K562 (cell line): Measurements from ENCODE around the gene FKBP8. TPM values are rescaled to one million over a fixed set of nuclear protein-coding genes. Genes with fewer than 3 reads are reported as not detected.

Experiments
- CBX8 ChIP-seq: fragments of 200-600 bp; sonication (generic); IDR thresholded peaks from 2 replicates; pipeline ENCODE4 v1.6.1; 2012; ENCODE audit warnings: borderline replicate concordance, mixed run types, low read depth, mild to moderate bottlenecking, moderate library complexity, mixed read lengths, low read length, control low read depth, inconsistent platforms; ENCODE audit not compliant: poor library complexity, severe bottlenecking; ENCODE audit errors: extremely low read depth
- CHD2 ChIP-seq: IDR thresholded peaks from 2 replicates; pipeline ENCODE4 v1.6.1; 2011; ENCODE audit warnings: low read depth, low read length
- DNMT1 ChIP-seq: fragments of 450-650 bp; IDR thresholded peaks from 2 replicates; pipeline ENCODE4 v1.6.1; 2016; ENCODE audit warnings: antibody characterized with exemption, mild to moderate bottlenecking
- ELF4 ChIP-seq: fragments of 450-650 bp; formaldehyde crosslinking; IDR thresholded peaks from 2 replicates; pipeline ENCODE4 v1.4.0; 2022; ENCODE audit warnings: missing genetic modification characterization
- ERF ChIP-seq: fragments of 450-650 bp; formaldehyde crosslinking; IDR thresholded peaks from 2 replicates; pipeline ENCODE4 v1.4.0; 2020; ENCODE audit warnings: mild to moderate bottlenecking, mixed read lengths
- ETS1 ChIP-seq: conservative IDR thresholded peaks from 2 replicates; pipeline ENCODE4 v1.6.1; 2011; ENCODE audit warnings: low read depth, mild to moderate bottlenecking, low read length; ENCODE audit not compliant: control insufficient read depth
- ETV1 ChIP-seq: fragments of 450-650 bp; conservative IDR thresholded peaks from 2 replicates; pipeline ENCODE4 v1.6.1; 2016; ENCODE audit warnings: missing genetic modification characterization, control low read depth, low read depth, missing compliant biosample characterization
- GMEB1 ChIP-seq: fragments of 250-450 bp; sonication (Bioruptor Pico); IDR thresholded peaks from 2 replicates; pipeline ENCODE4 v1.4.0; 2020; ENCODE audit warnings: mild to moderate bottlenecking
- NCOA4 ChIP-seq: fragments of 450-650 bp; IDR thresholded peaks from 2 replicates; pipeline ENCODE4 v1.6.1; 2018; ENCODE audit warnings: mild to moderate bottlenecking; ENCODE audit not compliant: partially characterized antibody
- NFIC ChIP-seq: fragments of 450-650 bp; IDR thresholded peaks from 2 replicates; pipeline ENCODE4 v1.6.1; 2017; ENCODE audit warnings: mild to moderate bottlenecking, inconsistent platforms
- RBM15 ChIP-seq: fragments of 200-400 bp; formaldehyde crosslinking; IDR thresholded peaks from 2 replicates; pipeline ENCODE4 v1.6.1; 2018; ENCODE audit warnings: mild to moderate bottlenecking, low read length, moderate library complexity; ENCODE audit not compliant: insufficient read depth
- SFPQ ChIP-seq: fragments of 200-400 bp; formaldehyde crosslinking; IDR thresholded peaks from 2 replicates; pipeline ENCODE4 v1.6.1; 2017; ENCODE audit warnings: mild to moderate bottlenecking, low read depth, low read length, moderate library complexity
- SMAD3 ChIP-seq: fragments of 450-650 bp; formaldehyde crosslinking; conservative IDR thresholded peaks from 2 replicates; pipeline ENCODE4 v1.4.0; 2020; ENCODE audit warnings: mild to moderate bottlenecking
- SMARCA4 ChIP-seq: fragments of 450-650 bp; IDR thresholded peaks from 2 replicates; pipeline ENCODE4 v1.6.1; 2016
- TOE1 ChIP-seq, 2 experiments: fragments of 450-650 bp in 1 of 2; sonication (generic) in 1 of 2; formaldehyde crosslinking in 1 of 2; IDR thresholded peaks; 2 replicates each; pipeline versions ENCODE4 v1.7.1 to v1.8.0; 2016 to 2022; ENCODE audit warnings: borderline replicate concordance in 2 of 2, mild to moderate bottlenecking in 2 of 2, antibody characterized with exemption in 1 of 2, inconsistent platforms in 1 of 2, low read depth in 1 of 2, missing genetic modification reagents in 1 of 2, moderate library complexity in 1 of 2
- ZHX1 ChIP-seq: fragments of 150-350 bp; conservative IDR thresholded peaks from 2 replicates; pipeline ENCODE4 v1.6.1; 2014; ENCODE audit warnings: low read length
- ZNF23 ChIP-seq: fragments of 250-450 bp; sonication (Bioruptor Pico); IDR thresholded peaks from 2 replicates; pipeline ENCODE4 v1.4.0; 2020; ENCODE audit warnings: mild to moderate bottlenecking
- ZNF785 ChIP-seq: fragments of 250-450 bp; sonication (Bioruptor Pico); IDR thresholded peaks from 2 replicates; pipeline ENCODE4 v1.4.0; 2020; ENCODE audit warnings: mild to moderate bottlenecking
- polyA plus RNA-seq, 8 experiments: library from polyadenylated mRNA; depleted of rRNA in 4 of 8; stranded (reverse) in 5 of 8; unstranded in 3 of 8; fragments of >200 nt; fragmentation: Nextera tagmentation in 2 of 8; fragmentation: Illumina TruSeq in 1 of 8; extraction: Ambion mirVana in 2 of 8; extraction: Trizol in 1 of 8; gene quantifications; 2 replicates each; pipeline versions ENCODE4 v1.2.1 to v1.2.3, GENCODE V29; 2011 to 2014; ENCODE audit warnings: inconsistent platforms in 1 of 8, missing spikeins in 1 of 8
- total RNA-seq, 7 experiments: library from RNA; depleted of rRNA in 6 of 7; stranded (reverse); fragments of >200 nt in 6 of 7; fragmentation: Illumina TruSeq in 2 of 7; extraction: Trizol in 2 of 7; gene quantifications; 2 replicates each; pipeline versions ENCODE4 v1.2.1 to v1.2.3, GENCODE V29; 2011 to 2021; ENCODE audit warnings: low replicate concordance in 1 of 7

FKBP8 gene
- total and polyA plus RNA-seq, 9 of the 15 experiments (the other 6 are each of a cell fraction or from before 2014, with no cell fraction given) = 0.46 to 236 (median 104) TPM

GRCh38 chr19:18588611-18589379 lies 45.4 kb upstream of the FKBP8 start, which contains the start of gene REX1BD (continued):
- peak; percentile 14; the same call in 1 of the 2 replicates for TF ChIP-seq ETS1
- TF ChIP-seq RBM15 = no peak
- TF ChIP-seq SMAD3 (CRISPR knock-in tag) = no peak
- no peak; the same call in 1 of the 2 replicates for TF ChIP-seq CHD2
- TF ChIP-seq ZHX1 = no peak
- no peak for TF ChIP-seq ZNF23
- TF ChIP-seq NFIC = peak; percentile 41; the same call in 1 of the 2 replicates
- TF ChIP-seq NCOA4 = peak; percentile 55
- no peak for TF ChIP-seq DNMT1
- no peak for TF ChIP-seq ERF
- no peak for TF ChIP-seq SFPQ
- no peak for TF ChIP-seq ELF4 (CRISPR knock-in tag)
- no peak for TF ChIP-seq ZNF785 (CRISPR knock-in tag)
- no peak for TF ChIP-seq CBX8
- peak; percentile 61; the same call in 1 of the 2 replicates for TF ChIP-seq GMEB1
- peak; percentile 58; the same call in 1 of the 2 replicates for TF ChIP-seq TOE1 (IDR thresholded peaks at IDR 0.05; ENCODE audit: borderline replicate concordance)
- TF ChIP-seq TOE1 (CRISPR knock-in tag; IDR thresholded peaks at IDR 0.05; ENCODE audit: borderline replicate concordance, low read depth) = no peak
- peak; percentile 82 for TF ChIP-seq ETV1
- TF ChIP-seq SMARCA4 = 0 out of 2 replicates have a peak, but pooled peaks have one; percentile 65
